Activated CD4-positive, alpha-beta T cell treated with anti-CD3 and anti-CD28 coated beads, Interleukin-10, Interleukin-2, amounts not matched to agents 100 ng/mL and 50 ng/mL, durations not matched to agents 16 hours and 8 hours (primary cell): ENCODE data around the gene DNAH14.
"Not testable (repeated sequence)": the region's sequence is repeated elsewhere in the genome, so short reads cannot be mapped to it uniquely, and the experiment has no call there.

Source experiments
- DNase-seq: peaks from one replicate; pipeline ENCODE4 v3.0.0-alpha.2; 2020

Gene DNAH14

DNA sequence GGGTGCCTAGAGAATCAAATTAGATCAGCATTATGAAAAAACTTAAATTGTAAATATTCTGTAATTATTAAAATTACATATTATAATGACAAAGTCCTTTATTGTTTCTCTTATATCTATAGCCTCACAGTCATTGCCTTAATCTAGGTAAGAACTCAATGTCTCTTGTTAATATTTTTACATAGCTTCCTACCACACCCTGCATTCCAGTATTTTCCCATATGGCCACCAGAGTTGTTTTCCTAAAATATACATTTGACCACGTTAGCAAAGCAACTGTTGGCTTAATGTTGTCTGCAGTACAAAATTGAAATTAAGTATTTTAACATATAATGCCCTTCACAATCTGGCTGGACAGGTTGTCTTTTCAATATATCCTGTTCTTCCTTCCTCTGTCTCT, 230.3 kb downstream of the DNAH14 start:
- no peak for DNase-seq

DNA sequence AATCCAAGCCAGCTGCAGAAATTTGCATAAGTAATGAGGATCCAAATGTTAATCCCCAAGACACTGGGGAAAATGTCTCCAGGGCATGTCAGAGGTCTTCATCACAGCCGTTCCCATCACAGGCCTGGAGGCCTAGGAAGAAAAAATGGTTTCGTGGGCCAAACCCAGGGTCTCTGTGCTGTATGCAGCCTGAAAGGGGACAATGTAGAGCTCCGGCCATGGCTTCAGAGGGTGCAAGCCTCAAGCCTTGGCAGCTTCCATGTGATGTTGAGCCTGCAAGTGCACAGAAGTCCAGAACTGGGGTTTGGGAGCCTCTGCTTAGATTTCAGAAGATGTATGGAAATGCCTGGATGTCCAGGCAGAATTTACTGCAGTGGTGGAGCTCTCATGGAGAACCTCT, 247.9 kb downstream of the DNAH14 start:
- not testable (repeated sequence) for DNase-seq

DNA sequence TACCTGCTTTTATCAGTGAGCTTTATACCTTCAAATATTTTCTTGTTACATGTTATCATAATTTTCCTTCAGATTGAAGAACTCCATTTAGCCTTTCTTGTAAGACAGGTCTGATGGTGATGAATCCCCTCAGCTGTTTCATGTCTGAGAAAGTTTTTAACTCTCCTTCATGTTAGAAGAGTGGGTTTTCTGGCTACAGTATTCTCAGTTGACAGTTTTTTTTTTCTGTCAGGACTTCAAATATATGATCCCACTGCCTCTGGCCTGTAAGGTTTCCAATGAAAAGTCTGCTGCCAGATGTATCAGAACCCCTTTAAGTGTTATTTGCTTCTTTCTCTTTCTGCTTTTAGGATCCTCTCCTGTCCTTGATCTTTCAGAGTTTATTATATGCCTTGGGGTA, 250.2 kb downstream of the DNAH14 start:
- DNase-seq, result no peak

DNA sequence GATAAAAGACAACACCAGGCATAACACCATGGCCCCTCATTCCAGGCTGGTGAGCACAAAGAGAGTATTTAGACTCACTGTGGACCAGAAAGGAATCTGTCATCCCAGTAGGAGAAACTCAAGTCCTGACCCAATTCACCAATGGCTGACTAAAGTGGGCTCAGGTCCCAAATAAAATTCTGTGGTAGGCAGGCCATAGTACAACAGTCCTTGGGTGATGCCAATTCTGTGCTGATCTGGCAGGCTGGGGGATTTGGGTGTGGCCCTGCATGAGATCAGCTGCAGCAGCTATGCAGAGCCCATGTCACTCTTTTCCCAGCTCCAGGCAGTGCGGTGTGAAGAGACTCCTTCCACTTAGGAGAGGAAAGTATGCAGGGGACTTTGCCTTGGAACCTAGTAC, 253.2 kb downstream of the DNAH14 start:
- DNase-seq, result no peak

DNA sequence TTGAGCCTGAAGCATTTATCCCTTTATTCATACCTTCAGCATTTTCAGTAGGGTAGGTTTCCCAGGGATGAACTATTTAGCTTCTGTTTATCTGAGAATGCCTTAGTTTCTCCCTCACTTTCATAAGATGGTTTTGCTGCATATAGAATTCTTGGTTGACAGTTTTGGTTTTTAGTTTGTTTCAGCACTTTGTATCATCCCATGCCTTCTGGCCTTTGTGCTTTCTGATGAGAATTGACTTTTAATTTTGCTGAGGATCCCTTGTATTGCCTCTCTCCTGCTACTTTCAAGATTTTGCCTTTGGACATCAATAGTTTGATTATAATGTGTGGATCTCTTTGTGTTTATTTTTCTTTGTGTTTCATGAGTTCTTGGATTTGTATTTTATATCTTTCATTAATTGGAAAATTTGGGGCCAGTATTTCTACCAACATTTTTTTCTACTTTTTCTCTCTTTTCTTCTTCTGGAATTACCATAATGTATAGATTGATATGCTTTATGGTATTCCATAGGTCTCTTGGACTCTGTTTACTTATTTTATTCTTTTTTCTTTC, 261.8 kb downstream of the DNAH14 start:
- DNase-seq, result no peak

DNA sequence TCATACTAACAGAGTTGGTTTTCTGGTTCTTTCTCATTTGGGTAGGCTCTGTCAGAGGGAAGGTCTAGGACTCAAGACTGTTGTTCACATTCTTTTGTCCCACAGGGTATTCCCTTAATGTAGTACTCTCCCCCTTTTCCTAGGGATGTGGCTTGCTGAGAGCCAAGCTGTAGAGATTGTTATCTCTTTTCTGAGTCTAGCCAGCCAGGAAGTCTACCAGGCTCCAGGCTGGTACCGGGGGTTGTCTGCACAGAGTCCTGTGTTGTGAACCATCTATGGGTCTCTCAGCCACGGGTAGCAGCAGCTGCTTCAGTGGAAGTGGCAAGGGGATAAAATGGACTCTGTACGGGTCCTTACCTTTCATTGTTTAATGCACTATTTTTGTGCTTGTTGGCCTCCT, 272.0 kb downstream of the DNAH14 start:
- DNase-seq, result no peak

DNA sequence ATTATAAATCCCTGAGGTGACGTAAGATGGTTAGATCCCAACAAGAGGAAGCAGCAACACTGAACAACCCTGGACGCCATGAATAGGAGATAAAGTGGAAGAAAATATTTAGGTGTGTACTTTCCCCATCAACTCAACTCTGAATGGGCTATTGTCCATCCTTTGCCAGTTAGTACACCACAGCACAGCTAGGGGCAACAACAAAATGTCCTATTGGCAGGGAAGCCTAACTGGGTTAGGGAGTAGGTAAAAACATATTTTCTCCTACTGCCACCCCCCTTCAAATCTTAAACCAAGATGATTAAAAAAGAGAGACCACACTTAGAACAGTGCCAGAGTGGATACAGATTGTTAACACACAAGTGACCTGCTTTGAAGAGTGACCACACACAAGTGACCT, 278.3 kb downstream of the DNAH14 start:
- DNase-seq, result no peak

DNA sequence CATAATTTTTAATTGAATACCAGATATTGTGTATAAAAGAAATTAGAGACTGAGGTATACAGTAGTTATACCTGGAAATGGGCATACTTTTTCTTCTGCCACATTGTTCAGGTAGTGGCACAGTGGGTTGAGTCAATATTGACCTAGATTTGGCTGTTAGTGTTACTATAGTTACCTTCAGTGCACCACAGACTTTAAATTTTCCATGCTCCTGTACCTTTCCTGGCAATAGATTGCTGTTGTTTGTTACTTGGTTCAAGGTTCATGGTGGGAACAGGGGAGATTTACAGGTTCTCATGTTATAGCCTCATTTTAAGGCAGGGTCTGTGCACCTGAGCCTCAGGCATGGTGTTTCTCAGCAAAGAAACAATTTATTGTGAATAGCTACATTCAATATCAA, 279.7 kb downstream of the DNAH14 start:
- no peak for DNase-seq

DNA sequence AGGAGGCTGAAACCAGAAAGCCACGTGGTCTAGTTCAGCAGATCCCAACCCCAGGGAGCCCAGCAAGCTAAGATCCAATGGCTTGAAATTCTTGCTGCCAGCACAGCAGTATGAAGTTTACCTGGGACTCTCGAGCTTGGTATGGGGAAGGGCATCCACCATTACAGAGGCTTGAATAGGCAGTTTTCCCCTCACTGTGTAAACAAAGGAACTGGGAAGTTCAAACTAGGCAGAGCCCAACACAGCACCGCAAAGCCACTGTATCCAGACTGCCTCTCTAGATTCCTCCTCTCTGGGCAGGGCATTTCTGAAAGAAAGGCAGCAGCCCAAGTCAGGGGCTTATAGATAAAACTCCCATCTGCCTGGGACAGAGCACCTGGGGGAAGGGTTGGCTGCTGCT, 280.7 kb downstream of the DNAH14 start:
- not testable (repeated sequence) for DNase-seq

DNA sequence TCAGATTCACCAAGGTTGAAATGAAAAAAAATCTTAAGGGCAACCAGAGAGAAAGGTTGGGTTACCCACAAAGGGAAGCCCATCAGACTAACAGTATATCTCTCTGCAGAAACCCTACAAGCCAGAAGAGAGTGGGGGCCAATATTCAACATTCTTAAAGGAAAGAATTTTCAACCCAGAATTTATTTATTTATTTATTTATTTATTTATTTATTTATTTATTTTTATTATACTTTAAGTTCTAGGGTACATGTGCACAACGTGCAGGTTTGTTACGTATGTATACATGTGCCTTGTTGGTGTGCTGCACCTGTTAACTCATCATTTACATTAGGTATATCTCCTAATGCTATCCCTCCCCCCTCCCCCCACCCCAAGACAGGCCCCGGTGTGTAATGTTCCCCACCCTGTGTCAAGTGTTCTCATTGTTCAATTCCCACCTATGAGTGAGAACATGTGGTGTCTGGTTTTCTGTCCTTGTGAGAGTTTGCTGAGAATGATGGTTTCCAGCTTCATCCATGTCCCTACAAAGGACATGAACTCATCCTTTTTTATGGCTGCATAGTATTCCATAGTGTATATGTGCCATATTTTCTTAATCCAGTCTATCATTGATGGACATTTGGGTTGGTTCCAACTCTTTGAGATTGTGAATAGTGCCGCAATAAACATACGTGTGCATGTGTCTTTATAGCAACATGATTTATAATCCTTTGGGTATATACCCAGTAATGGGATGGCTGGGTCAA, 282.4 kb downstream of the DNAH14 start:
- not testable (repeated sequence) for DNase-seq

DNA sequence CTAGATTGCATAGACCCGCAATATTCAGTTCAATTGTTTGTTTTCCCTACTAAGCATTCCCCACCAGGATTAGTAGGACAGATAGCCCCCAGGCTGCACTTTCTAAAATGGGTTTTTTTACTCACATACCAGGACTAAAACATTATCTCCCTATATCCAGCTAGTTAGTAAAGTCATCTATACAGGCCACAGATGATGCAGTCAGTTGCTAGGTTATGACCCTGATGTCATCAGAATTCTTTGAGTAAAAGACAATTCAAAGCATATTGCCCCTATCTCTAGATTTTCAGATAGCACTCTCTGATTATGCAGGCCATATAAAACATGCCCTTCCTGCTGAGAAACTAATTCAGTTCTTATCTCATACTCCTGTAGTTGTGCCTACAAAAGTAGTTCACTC, 294.8 kb downstream of the DNAH14 start:
- no peak for DNase-seq

DNA sequence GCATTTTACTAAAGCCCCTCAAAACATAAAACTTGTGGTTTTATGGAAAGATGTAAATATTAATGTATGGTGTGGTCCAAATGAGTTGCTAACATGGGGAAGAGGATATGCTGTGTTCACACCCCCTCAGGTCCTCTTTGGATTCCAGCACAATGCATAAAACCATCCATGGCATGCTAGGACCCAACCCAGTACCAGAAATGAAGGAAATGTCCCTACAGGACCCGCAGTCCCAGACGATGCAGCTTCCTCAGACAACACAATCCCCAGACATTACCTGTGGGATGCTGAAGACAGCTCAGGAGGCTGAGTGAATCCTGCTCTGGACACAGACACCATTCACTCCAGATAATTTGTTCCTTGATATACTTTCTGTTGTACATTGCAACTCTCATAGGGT, 296.2 kb downstream of the DNAH14 start:
- DNase-seq, result no peak

DNA sequence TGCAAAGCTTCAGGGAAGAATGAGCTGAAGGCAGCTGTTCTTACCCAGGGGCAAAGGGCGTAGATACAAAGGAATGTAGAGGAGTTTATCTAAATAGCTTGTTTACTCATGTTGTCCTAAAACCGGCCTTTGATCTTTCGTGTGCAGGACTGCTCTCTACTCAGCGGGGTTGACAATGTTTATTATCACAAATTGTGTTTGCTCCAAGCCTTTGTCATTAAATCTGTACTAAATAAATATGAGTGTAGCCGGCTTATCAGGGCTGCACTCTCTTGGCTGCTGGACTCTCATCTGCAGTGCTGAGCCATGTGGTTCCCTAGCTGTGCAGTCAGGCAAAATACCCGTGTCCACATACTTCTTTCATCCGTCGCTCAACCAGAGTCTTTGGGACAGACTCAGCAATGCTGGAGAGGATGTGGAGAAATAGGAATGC, 299.4 kb downstream of the DNAH14 start:
- DNase-seq, result no peak

DNA sequence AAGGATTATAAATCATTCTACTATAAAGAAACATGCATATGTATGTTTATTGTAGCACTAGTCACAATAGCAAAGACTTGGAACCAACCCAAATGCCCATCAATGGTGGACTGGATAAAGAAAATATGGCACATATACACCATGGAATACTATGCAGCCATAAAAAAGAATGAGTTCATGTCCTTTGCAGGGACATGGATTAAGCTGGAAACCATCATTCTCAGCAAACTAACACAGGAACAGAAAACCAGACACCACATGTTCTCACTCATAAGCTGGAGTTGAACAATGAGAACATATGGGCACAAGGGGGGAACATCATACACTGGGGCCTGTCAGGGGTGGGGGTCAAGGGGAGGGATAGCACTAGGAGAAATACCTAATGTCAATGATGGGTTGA, 300.0 kb downstream of the DNAH14 start:
- DNase-seq, result not testable (repeated sequence)

DNA sequence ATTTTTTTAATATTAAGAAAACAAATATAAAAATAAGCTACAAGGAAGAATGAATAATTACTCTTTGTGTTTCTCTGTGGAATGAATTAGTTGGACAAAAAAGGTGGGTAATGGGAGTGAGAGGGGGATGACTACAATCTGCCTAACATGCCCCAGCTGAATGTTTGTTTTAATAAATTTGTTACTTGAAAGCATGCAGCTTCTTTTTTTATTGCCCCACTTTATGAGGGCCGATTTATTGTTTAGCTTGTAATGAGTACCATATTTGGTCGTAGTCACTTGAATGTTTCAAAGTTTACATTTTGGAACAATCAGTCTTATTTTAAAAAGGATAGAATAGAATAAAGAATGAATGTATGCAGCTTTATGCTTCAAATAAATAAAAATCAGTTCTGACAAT, 301.0 kb downstream of the DNAH14 start:
- no peak for DNase-seq

DNA sequence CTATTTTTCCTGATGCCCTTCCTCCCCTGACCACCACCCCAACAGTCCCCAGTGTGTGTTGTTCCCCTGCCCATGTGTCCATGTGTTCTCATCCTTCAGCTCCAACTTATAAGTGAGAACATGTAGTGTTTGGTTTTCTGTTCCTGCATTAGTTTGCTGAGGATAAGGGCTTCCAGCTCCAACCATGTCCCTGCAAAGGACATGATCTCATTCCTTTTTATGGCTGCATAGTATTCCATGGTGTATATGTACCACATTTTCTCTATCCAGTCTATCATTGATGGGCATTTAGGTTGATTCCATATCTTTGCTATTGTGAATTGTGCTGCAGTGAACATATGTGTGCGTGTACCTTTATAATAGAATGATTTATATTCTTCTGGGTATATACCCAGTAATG, 303.5 kb downstream of the DNAH14 start:
- DNase-seq, result not testable (repeated sequence)

DNA sequence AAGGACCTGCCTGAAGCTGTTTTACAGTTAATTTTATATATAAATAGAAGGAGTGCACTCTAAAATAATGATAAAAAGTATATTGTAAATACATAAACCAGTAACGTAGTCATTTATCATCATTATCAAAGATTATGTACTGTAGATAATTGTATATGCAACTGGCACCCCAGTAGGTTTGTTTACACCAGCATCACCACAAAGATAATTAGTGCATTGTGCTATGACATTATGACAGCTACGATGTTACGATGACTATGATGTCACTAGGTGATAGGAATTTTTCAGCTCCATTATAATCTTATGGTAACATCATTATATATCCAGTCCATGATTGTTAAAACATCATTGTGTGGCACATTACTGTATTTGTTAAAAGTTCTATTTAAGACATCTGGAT, 313.1 kb downstream of the DNAH14 start:
- no peak for DNase-seq

DNA sequence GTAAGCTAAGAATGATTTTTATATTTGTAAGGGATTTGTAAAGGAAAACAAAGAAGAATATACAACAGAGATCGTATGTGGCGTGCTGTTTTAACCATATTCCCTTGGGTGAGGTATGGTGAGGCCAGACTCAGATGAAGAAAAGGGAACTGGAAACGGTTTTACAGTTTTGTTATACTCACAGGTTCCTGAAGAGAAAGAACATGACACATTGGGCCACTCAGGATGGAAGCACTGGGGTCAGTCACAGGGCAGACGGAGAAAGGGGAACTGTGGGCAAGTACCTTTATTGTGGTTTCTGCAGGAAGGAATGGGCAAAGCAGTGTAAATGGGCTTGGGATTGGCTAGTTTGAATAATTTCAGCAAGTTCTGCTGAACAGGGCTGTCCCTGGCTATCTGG, 321.0 kb downstream of the DNAH14 start:
- no peak for DNase-seq

DNA sequence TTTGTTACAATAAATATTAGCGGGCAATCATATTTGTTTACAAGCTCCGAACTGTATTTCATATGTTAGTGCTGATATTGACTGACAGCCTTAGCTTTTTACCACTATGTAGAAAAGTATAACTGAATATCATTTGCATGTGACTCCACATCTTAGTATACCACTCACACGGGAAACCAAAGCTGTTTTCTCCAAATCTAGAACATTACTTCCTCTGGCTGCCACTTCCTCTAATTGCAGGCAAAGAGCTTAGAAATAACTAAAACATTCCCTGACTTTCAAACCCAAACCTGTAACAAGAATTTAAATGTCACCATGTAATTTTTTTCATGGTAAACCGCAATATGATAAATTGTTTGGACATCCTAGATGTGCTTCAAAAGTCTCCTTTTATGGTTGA, 323.7 kb downstream of the DNAH14 start:
- no peak for DNase-seq

DNA sequence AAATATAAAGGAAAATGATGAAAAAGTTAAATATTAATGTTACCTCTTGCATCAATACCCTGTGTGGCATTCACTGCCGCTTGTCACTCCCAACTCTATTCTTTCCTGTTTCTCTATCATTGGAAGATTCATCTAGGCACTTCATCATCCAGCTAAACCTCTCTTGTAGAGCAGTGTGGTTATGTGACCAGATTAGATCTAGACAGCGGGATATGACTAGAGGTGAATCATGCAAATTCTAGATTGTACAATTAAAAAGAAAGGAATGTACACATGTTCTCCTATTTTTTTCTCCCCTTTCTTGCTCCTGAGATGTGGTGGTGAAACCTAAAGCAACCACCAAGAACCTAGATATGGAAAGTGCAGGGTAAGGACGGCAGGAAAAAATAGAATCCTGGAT, 324.3 kb downstream of the DNAH14 start:
- DNase-seq, result no peak

DNA sequence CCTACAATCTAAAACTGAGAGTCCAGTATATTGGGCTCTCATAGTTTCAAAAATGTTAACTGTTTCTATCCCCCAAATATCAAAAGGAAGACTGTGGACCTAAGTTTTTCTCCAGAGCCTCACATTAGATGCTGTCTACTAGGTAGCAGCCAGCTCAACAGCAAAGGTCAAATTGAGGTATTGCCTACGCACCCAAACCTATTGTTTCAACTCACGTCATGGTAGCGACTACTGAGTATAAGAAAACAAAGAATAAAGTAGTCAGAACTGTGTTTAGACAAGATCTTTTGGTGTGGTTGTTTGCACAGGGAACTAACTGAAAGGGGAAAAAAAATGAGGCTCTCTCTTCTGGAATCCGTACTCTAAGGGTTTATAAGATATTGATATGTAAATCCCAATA, 325.2 kb downstream of the DNAH14 start:
- DNase-seq, result no peak

DNA sequence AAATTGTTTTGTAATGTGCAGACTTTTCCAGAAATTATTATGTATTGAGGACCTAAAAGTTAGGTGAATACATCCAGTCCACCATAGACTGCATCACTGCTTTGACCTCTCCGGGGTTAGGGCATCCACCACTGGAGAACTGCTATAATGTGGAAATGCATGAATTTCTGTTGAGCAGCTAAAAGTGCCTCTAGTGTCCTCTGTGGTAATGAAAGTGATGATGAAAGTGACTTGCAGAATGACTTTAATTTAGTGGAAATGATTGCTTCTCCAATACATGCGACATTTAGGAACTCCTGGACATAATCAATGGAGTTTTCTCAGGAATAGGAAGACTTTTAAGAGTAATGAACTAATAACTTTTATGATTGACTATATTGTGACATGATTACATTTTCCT, 327.6 kb downstream of the DNAH14 start:
- DNase-seq, result no peak

DNA sequence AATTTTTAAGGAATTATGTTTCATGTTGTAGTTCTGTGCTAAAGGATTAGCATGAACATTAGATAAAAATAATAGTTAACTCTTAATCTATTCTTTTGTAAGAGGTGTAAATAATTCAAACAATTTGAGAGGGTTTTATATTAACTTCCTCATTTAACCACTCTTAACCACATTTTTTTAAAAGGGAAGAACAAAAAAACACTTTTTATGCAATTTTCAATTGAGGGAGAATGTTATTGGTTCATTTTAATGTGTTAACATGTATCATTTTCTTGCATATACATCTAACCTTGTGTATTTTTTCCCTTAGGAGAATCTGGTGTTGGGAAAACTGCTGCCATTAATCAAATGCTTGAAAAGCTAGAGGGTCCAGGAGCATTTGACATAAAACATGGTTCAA, 329.3 kb downstream of the DNAH14 start:
- no peak for DNase-seq

DNA sequence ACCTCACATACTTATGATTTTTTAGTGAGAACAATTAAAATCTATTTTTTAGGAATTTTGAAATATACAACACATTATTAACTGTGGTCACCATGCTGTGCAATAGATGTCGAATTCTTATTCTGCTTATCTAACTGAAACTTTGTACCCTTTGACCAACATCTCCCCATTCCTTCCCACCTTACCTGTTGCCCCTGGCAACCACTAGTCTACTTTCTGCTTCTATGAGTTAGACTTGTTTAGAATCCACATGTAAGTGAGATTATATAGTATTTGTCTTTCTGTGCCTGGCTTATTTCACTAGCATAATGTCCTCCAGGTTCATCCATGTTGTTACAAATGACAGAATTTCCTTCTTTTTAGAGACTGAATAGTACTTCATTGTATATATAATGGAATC, 330.1 kb downstream of the DNAH14 start:
- DNase-seq, result no peak

DNA sequence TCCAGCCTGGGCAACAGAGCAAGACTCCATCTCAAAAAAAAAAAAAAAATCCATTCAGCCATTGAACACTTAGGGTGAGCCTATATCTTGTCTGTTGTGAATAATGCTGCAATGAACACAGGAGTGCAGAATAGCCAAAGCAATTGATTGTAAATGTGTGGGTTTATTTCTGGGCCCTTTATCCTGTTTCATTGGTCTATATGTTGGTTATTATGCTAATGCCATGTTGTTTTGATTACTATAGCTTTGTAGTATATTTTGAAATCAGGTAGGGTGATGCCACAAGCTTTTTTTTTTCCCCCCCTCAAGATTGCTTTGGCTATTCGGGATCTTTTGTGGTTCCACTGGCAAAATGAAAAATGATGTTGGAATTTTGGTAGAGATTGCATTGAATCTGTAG, 330.8 kb downstream of the DNAH14 start:
- no peak for DNase-seq
